ENCODE results near the gene FOXD3.

GRCh38 chr1:63350320-63350719 is 28.0 kb downstream of the FOXD3 start:
- TF ChIP-seq CTCF (IDR thresholded peaks at IDR 0.05; ENCODE audit: low read depth, low read length, poor library complexity, severe bottlenecking) (no peak), EZH2phosphoT487 (IDR thresholded peaks at IDR 0.05; ENCODE audit: borderline replicate concordance, low read length) (no peak)

Measured in DOHH2 (cell line).